Activated CD8-positive, alpha-beta T cell treated with anti-CD3 and anti-CD28 coated beads, Interleukin-2, amount 10 ng/mL, durations not matched to agents 7 days and 5 days (primary cell): ENCODE results near the gene NBR1. TPM values are rescaled to one million over a fixed set of nuclear protein-coding genes. Genes with fewer than 3 reads are reported as not detected.
A peak's percentile ranks its signal among the peaks of the same experiment; 100 is the strongest.
"Not testable (repeated sequence)": the region's sequence is repeated elsewhere in the genome, so short reads cannot be mapped to it uniquely, and the experiment has no call there.

ENCODE experiments used
- ATAC-seq: fragments of 150-1000 bp; cut with Tn5 transposase; one replicate; pipeline ENCODE4 v1.10.0; 2021; ENCODE audit warnings: moderate library complexity
- CTCF ChIA-PET: fragments of 350-600 bp; sonication (Branson Sonifier 250); formaldehyde crosslinking; loops from one replicate; lab custom pipeline; 2021; ENCODE audit warnings: antibody characterized with exemption; lab: Charles Lee
- POLR2A ChIA-PET: fragments of 350-600 bp; sonication (Branson Sonifier 250); formaldehyde crosslinking; loops from one replicate; lab custom pipeline; 2021; ENCODE audit warnings: antibody characterized with exemption; lab: Charles Lee
- DNase-seq: peaks from one replicate; pipeline ENCODE4 v3.0.0-alpha.2; 2020
- H3K27ac Mint-ChIP-seq: one replicate; pipeline ENCODE4 v1.8.0; 2021; ENCODE audit warnings: mild to moderate bottlenecking, mixed read lengths
- H3K27me3 Mint-ChIP-seq: one replicate; pipeline ENCODE4 v1.8.0; 2021; ENCODE audit warnings: low read depth, mixed read lengths
- H3K36me3 Mint-ChIP-seq: one replicate; pipeline ENCODE4 v1.8.0; 2021; ENCODE audit warnings: low read depth, mixed read lengths
- H3K4me1 Mint-ChIP-seq: one replicate; pipeline ENCODE4 v1.8.0; 2021; ENCODE audit warnings: low read depth, mixed read lengths
- H3K4me3 Mint-ChIP-seq: one replicate; pipeline ENCODE4 v1.8.0; 2021; ENCODE audit warnings: mild to moderate bottlenecking, mixed read lengths
- H3K9me3 Mint-ChIP-seq: one replicate; pipeline ENCODE4 v1.8.0; 2022; ENCODE audit warnings: mixed read lengths; ENCODE audit not compliant: insufficient read depth
- total RNA-seq, 2 experiments: library from RNA; stranded (reverse); gene quantifications; one replicate each; pipeline ENCODE4 v1.2.3, GENCODE V29; 2021

NBR1 gene
- total RNA-seq, 2 experiments from 2014 or later = 40.9 to 41.3 TPM

- Mint-ChIP-seq H3K27ac (no peak overlapping the region), H3K36me3 (peaks cover 14% of the 10 kb centered on the region), H3K9me3 (no peaks in the 10 kb centered on the region), H3K4me1 (peaks cover 26% of the 10 kb centered on the region), H3K27me3 (no peaks in the 10 kb centered on the region), H3K4me3 (no peak overlapping the region)
- peak; percentile 31 for DNase-seq
- ChIA-PET POLR2A (interaction anchor here (0.7 to 2.2 kb wide), 8 partner anchors 42 to 219 kb away, joined by 4 to 42 read pairs (median 6); partner anchors contain the start of genes BRCA1 and TMEM106A), CTCF (interaction anchor here (0.9 to 1.0 kb wide), 2 partner anchors 43 to 172 kb away, joined by 3 to 7 read pairs; partner anchors contain the start of gene RPL27)
- peak; percentile 31 for ATAC-seq
Measured at GRCh38 chr17:43169561-43170139, 1.4 kb upstream of the NBR1 start.

- H3K36me3 Mint-ChIP-seq = peaks cover 15% of the 10 kb centered on the region
- no peak overlapping the region for H3K27ac Mint-ChIP-seq
- no peak overlapping the region for H3K4me3 Mint-ChIP-seq
- CTCF ChIA-PET = interaction anchor here (0.9 to 1.0 kb wide), 2 partner anchors 44 to 172 kb away, joined by 3 to 7 read pairs; partner anchors contain the start of gene RPL27
- DNase-seq = peak; percentile 95
- POLR2A ChIA-PET = interaction anchor here (0.7 to 2.2 kb wide), 8 partner anchors 42 to 218 kb away, joined by 4 to 42 read pairs (median 6); partner anchors contain the start of genes BRCA1 and TMEM106A
- no peaks in the 10 kb centered on the region for H3K27me3 Mint-ChIP-seq
- peaks cover 29% of the 10 kb centered on the region for H3K4me1 Mint-ChIP-seq
- H3K9me3 Mint-ChIP-seq = no peaks in the 10 kb centered on the region
- ATAC-seq = peak; percentile 82
Measured at GRCh38 chr17:43170140-43170765, 761 bp upstream of the NBR1 start.

- CTCF ChIA-PET = interaction anchor here (0.6 to 1.9 kb wide), 8 partner anchors 12 to 1310 kb away, joined by 3 to 7 read pairs (median 5); partner anchors contain the start of genes BRCA1, DHX8, RPL27 and TMEM106A
- H3K9me3 Mint-ChIP-seq = no peaks in the 10 kb centered on the region
- H3K36me3 Mint-ChIP-seq = peaks cover 26% of the 10 kb centered on the region
- no peaks in the 10 kb centered on the region for H3K27me3 Mint-ChIP-seq
- no peak for ATAC-seq
- H3K27ac Mint-ChIP-seq = no peak overlapping the region
- no peak overlapping the region for H3K4me3 Mint-ChIP-seq
- peaks cover 37% of the 10 kb centered on the region for H3K4me1 Mint-ChIP-seq
- POLR2A ChIA-PET = interaction anchor here (0.5 to 2.0 kb wide), 21 partner anchors 8 to 312 kb away, joined by 3 to 49 read pairs (median 5); partner anchors contain the start of genes BRCA1, DHX8, RPL27 and TMEM106A
- peak; percentile 32 for DNase-seq
Measured at GRCh38 chr17:43171586-43172487, 823 bp downstream of the NBR1 start.

GRCh38 chr17:43175213-43176118 lies 4.5 kb downstream of the NBR1 start:
- peaks cover 44% of the 10 kb centered on the region for H3K36me3 Mint-ChIP-seq

GRCh38 chr17:43176119-43176570 lies 5.1 kb downstream of the NBR1 start:
- Mint-ChIP-seq H3K27ac (peak overlapping the region; percentile 86), H3K4me1 (peaks cover 43% of the 10 kb centered on the region), H3K36me3 (peaks cover 44% of the 10 kb centered on the region), H3K27me3 (no peaks in the 10 kb centered on the region), H3K9me3 (no peaks in the 10 kb centered on the region), H3K4me3 (peak overlapping the region; percentile 43)
- ATAC-seq (no peak), DNase-seq (no peak)
- ChIA-PET POLR2A (interaction anchor here (0.9 to 2.2 kb wide), 3 partner anchors 15 to 192 kb away, joined by 3 to 7 read pairs (median 5); no protein-coding TSS in a partner anchor), CTCF (interaction anchor here (1.1 to 1.8 kb wide), 2 partner anchors 13 to 37 kb away, joined by 3 to 5 read pairs; no protein-coding TSS in a partner anchor)

More at GRCh38 chr17:43175213-43176118, 4.5 kb downstream of the NBR1 start:
- ChIA-PET CTCF (interaction anchor here (1.8 kb wide), 1 partner anchor 38 kb away, joined by 5 read pairs; no protein-coding TSS in a partner anchor), POLR2A (interaction anchor here (0.9 to 2.2 kb wide), 3 partner anchors 16 to 192 kb away, joined by 3 to 7 read pairs (median 5); no protein-coding TSS in a partner anchor)
- DNase-seq (no peak), ATAC-seq (no peak)
- H3K27me3 Mint-ChIP-seq = no peaks in the 10 kb centered on the region
- peaks cover 43% of the 10 kb centered on the region for H3K4me1 Mint-ChIP-seq
- peak overlapping the region; percentile 86 for H3K27ac Mint-ChIP-seq
- no peak overlapping the region for H3K4me3 Mint-ChIP-seq
- H3K9me3 Mint-ChIP-seq = no peaks in the 10 kb centered on the region

- no peak overlapping the region for H3K27ac Mint-ChIP-seq
- ChIA-PET CTCF (interaction anchor here (1.4 kb wide), 1 partner anchor 12 kb away, joined by 4 read pairs; no protein-coding TSS in a partner anchor), POLR2A (interaction anchor here (1.8 kb wide), 1 partner anchor 12 kb away, joined by 6 read pairs; the partner anchor contains the start of gene NBR1)
- DNase-seq (no peak), ATAC-seq (no peak)
- H3K4me1 Mint-ChIP-seq = no peaks in the 10 kb centered on the region
- H3K27me3 Mint-ChIP-seq = no peaks in the 10 kb centered on the region
- H3K9me3 Mint-ChIP-seq = no peaks in the 10 kb centered on the region
- H3K4me3 Mint-ChIP-seq = no peak overlapping the region
- H3K36me3 Mint-ChIP-seq = peaks cover 24% of the 10 kb centered on the region
Measured at GRCh38 chr17:43183921-43184320, 12.9 kb downstream of the NBR1 start.

- ATAC-seq, H3K4me3 Mint-ChIP-seq, H3K4me1 Mint-ChIP-seq, H3K27me3 Mint-ChIP-seq, CTCF ChIA-PET, DNase-seq, H3K27ac Mint-ChIP-seq, H3K9me3 Mint-ChIP-seq: not testable (repeated sequence)
- peaks cover 40% of the 10 kb centered on the region for H3K36me3 Mint-ChIP-seq
- POLR2A ChIA-PET = interaction anchor here (0.7 kb wide), 1 partner anchor 62 kb away, joined by 3 read pairs; the partner anchor contains the start of gene BRCA1
Measured at GRCh38 chr17:43186656-43187055, 15.6 kb downstream of the NBR1 start.

- POLR2A ChIA-PET = interaction anchor here (1.0 kb wide), 1 partner anchor 21 kb away, joined by 3 read pairs; no protein-coding TSS in a partner anchor
- DNase-seq (no peak), ATAC-seq (no peak)
- Mint-ChIP-seq H3K4me1 (no peaks in the 10 kb centered on the region), H3K27me3 (no peaks in the 10 kb centered on the region), H3K27ac (no peak overlapping the region), H3K4me3 (no peak overlapping the region), H3K36me3 (peaks cover 64% of the 10 kb centered on the region), H3K9me3 (no peaks in the 10 kb centered on the region)
- CTCF ChIA-PET = no interaction called here
Measured at GRCh38 chr17:43193251-43193650, 22.2 kb downstream of the NBR1 start.

GRCh38 chr17:43199633-43200032 lies 28.6 kb downstream of the NBR1 start:
- ChIA-PET POLR2A (interaction anchor here (0.8 to 2.1 kb wide), 3 partner anchors 28 to 116 kb away, joined by 3 to 17 read pairs (median 4); partner anchors contain the start of gene NBR1), CTCF (interaction anchor here (1.1 to 2.3 kb wide), 6 partner anchors 12 to 116 kb away, joined by 3 to 8 read pairs (median 3); partner anchors contain the start of genes NBR1 and TMEM106A)
- ATAC-seq = no peak
- Mint-ChIP-seq H3K27me3 (no peaks in the 10 kb centered on the region), H3K27ac (no peak overlapping the region), H3K4me1 (no peaks in the 10 kb centered on the region), H3K4me3 (no peak overlapping the region), H3K9me3 (no peaks in the 10 kb centered on the region), H3K36me3 (peaks cover 55% of the 10 kb centered on the region)
- DNase-seq = no peak

GRCh38 chr17:43200127-43200526 lies 29.1 kb downstream of the NBR1 start:
- no peaks in the 10 kb centered on the region for H3K27me3 Mint-ChIP-seq
- H3K36me3 Mint-ChIP-seq = peaks cover 51% of the 10 kb centered on the region
- no peak for ATAC-seq
- no peak overlapping the region for H3K27ac Mint-ChIP-seq
- no peak for DNase-seq
- POLR2A ChIA-PET = interaction anchor here (0.9 to 2.1 kb wide), 2 partner anchors 29 to 115 kb away, joined by 3 to 17 read pairs; no protein-coding TSS in a partner anchor
- CTCF ChIA-PET = interaction anchor here (1.2 to 2.3 kb wide), 4 partner anchors 12 to 115 kb away, joined by 3 to 8 read pairs (median 5); partner anchors contain the start of genes NBR1 and TMEM106A
- H3K4me1 Mint-ChIP-seq = no peaks in the 10 kb centered on the region
- H3K9me3 Mint-ChIP-seq = no peaks in the 10 kb centered on the region
- H3K4me3 Mint-ChIP-seq = no peak overlapping the region
